GM18867 (cell line): ENCODE measurements around the gene GMIP.

Experiments used
- ATAC-seq: cut with Tn5 transposase; IDR thresholded peaks from one replicate; pipeline ENCODE4 v1.9.1; 2021; ENCODE audit warnings: mild to moderate bottlenecking, moderate library complexity; ENCODE audit not compliant: unreplicated experiment

The GMIP gene

DNA sequence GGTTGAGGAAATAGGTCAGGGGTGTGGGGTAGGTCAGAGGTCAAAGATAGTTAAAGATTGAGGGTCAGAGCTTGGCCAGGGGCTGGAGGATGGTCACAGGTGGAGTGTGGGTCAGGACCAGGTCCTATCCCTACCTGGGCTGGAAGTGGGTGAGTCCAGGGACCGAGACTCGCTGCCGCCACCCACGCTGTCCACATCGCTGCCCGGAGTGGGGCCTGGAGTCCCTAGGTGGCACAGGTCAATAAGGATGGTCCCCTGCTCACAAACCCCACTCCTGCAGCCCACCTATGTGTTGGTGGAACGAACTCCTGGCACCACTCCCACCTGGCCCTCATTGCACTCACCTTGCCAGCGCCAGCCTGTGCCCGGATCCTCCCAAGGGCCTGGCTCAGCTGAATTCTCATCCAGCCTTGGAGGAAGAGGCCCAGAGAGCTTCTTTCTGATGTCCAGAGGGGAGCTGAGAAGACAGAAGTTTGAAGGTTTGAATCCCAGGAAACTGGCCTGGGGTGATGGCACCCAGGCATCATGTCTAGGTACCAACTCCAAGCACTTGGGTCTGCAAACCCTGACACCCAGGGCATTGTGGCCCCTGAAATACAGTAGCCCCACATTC, 6.8 kb downstream of the GMIP start:
- no peak for ATAC-seq

DNA sequence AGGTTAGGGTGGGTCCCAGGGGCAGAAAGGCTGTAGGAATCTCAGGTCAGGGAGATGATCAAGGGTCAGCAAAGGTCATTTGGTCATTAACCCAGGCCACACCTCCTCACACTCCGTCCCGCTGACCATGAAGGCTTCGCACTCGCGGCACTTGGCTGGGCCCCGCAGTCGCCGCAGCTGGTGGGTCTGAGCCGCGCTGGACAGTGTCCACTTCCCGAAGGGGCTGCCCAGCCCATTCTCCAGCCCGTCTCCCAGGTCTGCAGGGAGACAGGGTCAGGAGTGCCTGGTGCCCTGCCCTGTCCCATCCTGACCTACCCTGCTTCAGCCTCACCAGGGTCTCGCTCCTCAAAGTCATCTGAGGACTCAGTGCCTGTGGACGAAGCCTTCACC, 8.1 kb downstream of the GMIP start:
- ATAC-seq, result no peak

DNA sequence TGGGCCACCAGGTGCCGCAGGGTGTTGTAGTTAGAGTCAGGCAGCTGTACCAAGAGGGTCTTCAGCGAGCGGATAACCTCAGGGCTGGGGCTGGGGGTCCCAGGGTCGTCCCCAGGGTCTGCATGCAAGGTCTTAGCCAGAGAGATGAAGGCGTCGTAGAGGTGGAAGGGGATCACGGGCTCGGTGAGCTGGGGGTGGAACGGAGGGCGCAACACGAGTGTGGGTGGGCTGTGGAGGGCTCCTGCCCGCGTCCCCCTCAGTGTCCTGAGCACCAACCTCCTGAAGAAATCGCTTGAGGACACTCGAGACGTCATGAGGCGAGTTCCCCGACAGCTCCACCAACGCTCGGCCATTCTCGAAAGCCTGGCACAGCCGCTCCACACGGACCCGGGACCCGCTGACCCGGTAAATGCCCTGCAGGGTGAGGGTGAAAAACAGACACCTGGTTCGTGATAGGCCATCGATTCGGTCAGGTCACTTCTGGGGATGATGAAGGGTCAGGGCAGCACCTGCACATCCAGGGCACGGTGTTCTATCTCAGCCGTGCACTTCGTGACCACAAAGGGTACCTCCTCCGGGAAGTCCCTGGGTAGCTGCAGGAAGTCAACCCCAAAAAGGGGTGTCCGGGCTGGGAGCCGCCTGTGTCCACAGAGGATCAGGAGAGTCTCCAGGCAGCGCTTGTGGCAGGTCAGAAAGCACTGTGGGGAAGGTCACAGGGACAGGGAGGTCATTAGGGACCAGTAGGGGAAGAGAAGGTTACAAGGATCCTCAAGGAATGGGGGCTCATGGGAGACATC, 8.7 kb downstream of the GMIP start:
- no peak for ATAC-seq

DNA sequence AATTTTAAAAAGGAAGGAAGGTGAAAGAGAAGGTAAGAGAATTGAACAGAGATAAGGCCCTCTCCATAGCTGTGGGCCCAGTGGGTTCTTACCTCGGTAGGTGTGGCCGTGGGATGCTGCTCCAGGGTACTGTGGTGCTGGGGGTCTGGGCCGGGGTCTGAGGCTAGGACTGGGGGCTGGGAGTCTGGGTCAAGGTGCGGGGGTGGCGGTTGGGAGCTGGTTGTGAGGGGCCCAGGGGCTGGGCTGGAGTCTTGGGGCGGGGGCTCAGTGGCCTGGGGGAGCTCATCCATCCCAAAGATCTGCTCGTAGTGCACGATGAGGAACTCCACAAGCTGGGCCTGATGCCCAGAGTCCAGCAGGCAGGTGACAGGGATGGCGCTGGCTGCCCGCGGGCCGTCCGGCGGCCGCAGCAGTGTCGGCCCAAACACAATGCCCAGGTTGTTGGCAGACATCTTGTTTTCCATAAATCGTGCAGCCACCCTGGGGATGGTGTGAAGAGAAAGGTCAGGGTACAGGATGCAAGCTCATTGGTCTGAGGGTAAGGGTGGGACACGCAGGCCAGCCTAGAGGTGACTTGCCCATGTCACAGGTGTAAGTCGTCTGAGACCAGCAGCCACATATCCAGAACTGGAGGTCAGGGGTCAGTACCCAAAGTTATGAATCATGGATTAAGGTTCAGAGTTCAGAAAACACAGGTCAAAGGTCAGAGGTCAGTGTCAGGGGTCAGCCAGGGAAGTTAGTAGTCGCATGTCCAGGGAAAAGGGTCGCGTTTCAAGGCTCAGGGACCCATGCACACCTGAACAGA, 9.5 kb downstream of the GMIP start:
- ATAC-seq, result no peak

DNA sequence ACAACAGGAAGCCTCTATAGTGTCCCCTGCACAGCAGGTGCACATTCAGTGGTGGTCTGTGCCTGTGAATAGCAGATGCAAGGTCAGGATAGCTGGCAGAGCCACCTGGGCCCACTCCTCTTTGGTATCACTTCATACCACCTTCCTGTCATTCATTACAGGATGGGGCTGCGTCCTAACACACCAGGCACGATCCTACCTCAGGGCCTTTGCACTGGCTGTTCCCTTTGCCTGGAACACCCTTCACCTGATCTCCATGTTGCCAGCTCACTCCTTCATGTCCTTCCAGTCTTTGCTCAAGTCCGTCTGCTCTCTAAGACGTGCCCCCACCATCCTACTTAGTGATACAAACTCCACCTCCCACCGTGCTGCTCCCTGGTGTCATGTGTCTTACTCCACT, 10.8 kb downstream of the GMIP start:
- no peak for ATAC-seq

DNA sequence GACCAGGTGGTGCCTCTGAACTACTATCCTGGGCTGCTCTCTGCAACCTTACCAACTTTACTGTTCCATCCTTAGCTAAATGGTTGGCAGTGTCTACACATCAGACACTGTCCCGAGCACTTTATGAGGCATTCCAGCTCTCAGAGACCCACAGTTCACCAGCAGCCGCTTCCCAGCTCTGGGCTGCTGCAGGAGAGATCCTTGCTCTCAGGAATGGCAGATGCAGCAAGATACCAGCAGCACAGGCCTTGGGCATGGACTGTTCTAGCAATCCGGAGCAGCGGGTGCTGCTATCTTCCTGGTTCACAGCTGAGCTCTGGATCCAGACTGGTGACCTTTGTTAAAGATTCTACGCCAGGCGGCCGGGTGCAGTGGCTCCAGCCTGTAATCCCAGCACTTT, 12.1 kb downstream of the GMIP start:
- ATAC-seq, result no peak

DNA sequence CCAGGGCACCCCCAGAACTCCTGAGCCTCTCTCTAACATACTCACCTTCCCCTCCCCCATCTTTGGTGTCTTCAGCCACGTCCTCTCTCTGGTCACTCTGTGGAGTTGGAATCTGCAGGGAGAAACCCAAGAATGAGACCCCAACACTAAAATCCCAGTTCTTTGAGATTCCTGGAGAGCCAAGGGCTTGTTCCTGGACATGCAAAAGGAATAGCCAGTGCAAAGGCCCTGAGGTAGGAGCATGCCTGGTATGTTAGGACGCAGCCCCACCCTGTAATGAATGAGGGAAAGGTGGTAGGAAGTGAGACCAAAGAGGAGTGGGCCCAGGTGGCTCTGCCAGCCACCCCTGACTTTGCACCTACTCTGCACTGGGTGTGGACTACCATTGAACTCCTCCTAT, 13.0 kb downstream of the GMIP start:
- no peak for ATAC-seq

DNA sequence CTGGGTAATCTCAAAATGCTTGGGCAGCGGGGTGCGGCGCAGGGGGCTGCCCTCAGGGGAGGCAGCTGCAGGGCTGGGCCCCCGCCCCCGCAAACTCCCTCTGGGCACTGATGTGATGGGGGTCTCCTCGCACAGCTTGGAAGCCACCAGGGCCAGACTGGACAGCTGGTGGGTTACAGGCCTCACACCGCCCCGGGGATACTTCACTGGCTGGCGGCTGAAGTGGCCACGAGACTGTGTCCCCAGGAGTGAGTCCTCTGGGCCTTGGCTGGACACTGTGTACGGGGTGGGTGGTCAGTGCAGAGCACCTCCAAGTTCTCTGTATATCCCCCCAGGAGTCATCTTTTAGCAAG, 13.4 kb downstream of the GMIP start:
- ATAC-seq, result no peak

DNA sequence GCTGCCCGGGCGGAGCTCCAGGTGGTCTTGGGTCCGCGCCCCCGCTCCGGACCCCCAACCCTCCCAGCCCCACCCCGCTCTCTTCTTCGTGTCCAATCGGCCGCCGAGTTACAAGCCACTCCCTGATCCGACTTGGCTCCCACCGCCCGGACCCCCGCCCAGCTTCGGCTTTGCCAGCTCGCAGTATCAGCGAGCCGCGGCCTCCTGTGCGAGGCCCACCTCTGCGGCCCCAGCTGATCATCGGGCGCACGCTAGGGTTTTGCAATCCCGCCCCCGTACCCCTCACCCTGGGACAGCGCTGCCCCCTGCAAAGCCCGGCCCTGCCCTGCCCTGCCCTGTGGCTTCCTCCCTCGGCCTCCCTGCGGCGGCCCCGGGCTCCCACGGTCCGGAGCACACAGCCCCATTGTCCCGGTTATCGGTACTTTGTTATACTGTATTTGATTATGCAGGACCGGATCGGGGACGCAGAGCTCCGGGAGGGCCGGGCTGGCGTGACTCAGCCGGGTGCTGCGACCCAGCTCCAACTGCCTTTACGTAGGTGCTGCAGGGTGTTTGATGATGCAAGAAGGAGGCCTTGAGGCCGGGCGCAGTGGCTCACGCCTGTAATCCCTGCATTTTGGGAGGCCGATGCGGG, 14.8 kb downstream of the GMIP start:
- peak; percentile 12 for ATAC-seq

DNA sequence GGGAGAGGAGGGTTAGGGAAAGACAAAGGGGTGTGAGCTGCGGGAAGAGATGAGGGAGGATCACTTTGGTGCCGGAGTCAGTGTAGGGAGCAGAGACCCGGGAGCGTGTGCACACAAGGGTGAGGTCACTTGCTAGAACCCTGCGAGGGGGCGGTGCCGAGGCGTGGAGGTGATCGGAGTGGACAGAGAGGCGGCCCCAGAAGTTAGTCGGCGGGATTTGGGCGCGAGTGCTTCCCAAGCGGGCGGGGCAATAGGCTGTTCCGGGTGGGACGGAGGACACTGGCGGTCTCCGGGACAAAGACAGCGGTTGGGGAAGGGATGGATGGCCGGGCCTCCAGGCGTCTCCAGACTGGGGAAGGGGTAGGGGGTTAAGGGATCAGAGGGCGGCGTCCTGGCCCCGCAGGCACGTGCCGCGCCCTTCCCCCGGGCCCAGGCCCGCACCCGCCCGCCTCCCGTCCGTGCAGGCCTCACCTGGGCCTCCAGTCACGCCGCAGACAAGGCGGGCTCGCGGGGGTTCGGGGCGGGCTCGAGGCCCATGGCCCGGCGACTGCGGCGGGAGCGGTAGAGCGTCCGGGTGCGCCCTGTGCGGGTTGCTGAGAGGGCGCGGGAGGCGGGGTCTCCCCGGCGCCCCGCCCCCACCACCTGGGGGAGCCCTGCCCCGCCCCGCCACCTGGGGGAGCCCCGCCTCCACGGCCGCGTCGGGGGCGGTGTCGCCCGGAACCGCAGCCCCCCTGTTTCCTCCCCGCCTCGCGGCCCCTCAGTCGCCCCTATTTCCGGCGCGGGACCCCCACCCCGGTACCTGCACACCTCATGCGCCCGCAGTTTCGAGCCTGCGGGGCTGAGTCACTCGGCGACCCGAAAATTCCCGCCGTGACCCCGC, 15.6 kb downstream of the GMIP start, which contains the start of gene LPAR2:
Gene LPAR2, minus strand, starts transcription at position 600 of the 880 bp plus-strand sequence. CDS start 945 bp downstream, outside the sequence.
- ATAC-seq, result peak; percentile 73

DNA sequence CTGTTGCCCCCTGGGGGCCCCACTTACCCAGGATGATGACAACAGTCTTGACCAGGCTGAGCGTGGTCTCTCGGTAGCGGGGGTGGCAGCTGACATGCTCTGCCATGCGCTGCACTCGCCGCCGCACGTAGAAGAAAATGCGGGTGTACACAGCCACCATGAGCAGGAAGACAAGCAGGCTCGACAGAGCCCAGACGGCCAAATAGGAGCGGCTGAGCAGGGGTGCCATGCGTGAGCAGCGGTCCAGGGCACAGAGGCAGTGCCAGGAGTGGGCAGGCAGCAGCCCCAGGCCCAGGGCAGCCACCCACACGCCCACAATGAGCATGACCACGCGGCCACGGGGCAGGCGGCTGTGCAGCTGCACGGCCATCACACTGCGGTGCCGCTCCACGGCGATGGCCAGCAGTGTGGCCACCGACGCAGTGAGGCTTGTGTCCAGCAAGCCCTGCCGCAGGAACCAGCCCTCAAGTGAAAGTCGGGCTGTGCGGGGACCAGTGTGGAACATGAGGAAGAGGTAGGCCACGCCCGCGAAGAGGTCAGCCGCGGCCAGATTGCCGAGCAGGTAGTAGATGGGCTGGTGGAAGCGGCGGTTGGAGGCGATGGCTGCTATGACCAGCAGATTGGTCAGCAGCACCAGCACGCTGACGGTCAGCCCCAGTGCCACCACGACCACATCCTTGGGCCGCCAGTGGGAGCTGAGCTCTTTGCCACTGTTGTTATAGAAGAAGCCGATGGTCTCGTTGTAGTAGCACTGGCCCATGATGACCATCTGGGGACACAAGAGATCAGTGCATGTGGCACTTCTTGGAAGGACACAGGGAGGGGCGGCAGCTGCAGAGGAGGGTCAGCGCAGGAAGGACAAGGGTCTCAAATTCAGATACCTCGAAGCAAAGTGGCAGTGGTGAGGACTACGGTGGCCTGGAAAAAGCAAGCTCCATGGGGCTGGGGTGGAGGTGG, 16.7 kb downstream of the GMIP start:
- no peak for ATAC-seq

DNA sequence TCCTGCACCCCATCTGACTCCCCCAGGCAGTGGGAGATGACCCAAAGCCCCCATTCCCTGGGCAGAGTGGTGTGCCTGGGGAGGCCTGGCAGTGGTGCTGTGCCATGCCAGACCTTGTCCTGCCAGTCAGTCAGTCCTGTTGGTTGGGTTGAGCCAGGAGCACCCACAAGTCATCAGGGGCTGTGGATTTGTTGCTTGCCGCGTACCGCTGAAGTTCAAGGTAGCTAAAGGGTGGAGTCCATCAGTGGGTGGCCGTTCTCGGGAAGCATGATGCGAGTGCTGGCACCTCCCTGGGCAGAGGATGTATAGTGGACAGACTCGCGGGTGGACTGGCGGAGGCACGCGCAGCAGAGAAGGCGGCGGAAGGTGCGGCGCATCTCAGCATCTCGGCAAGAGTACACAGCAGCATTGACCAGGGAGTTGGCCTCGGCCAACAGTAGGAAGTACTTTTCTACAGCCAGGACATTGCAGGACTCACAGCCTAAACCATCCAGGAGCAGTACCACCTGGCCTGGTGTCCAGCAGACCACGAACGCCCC, 19.4 kb downstream of the GMIP start:
- ATAC-seq, result no peak

DNA sequence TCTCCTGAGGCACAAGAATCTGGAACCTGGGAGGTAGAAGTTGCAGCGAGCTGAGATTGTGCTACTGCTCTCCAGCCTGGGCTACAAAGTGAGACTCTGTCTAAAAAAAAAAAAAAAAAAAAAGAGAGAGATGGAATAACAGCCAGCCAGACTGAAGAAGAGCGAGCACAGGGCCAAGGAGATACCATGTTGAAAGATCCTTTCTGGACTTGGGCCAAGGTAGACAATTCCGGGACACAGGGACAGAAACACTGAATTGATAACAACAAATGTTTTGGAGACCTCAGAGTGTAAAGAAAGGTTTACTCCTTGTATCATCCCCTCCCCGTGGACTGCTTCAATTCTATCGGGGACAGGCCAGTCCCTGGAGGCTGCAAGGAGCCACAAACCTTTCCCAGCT, 20.1 kb downstream of the GMIP start:
- ATAC-seq, result no peak

DNA sequence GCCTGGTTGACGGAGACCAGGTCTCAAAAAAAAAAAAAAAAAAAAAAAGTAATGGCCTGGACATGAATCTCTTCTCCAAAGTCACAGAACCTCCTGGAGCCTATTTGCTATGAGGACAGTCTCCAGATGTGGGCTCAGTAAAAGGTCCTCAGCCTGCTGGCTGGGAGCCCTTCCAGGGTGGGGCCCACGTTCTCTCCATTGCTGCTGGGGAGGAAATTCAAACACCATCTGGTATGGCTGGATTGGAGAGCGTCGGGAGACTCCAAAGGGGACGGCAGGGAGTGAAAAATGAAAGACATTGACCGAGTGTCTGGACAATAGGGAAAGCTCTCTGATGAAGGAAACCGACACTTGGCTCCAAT, 23.6 kb downstream of the GMIP start:
- ATAC-seq, result no peak

DNA sequence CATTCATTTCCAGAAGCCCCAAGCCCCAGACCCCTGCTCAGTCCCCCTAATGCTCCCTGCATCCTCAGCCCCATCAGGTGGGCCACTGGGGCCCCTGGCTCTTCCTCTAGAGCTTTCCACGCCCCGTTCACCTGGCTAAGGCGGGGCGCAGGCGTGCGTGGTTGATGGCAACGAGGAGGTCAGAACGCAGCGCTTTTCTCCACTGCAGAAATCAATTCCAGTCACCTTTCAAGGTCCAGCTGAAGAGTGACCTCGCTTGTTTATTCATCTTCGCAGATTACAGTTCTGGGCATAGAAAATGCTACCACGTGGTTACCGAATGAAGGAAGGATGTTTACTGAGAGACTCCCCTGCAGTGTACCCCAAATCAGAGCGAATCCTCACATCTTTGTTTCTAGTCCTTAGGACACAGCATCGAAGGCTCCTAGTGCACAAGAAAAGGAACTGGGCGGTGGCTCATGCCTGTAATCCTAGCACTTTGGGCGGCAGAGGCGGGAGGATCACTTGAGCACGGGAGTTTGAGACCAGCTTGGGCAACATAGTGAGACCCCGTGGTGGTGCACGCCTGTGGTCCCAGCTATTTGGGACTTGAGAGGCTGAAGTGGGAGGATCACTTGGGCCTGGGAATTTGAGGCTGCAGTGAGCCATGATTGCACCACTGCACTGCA, 24.1 kb downstream of the GMIP start:
- ATAC-seq, result no peak

DNA sequence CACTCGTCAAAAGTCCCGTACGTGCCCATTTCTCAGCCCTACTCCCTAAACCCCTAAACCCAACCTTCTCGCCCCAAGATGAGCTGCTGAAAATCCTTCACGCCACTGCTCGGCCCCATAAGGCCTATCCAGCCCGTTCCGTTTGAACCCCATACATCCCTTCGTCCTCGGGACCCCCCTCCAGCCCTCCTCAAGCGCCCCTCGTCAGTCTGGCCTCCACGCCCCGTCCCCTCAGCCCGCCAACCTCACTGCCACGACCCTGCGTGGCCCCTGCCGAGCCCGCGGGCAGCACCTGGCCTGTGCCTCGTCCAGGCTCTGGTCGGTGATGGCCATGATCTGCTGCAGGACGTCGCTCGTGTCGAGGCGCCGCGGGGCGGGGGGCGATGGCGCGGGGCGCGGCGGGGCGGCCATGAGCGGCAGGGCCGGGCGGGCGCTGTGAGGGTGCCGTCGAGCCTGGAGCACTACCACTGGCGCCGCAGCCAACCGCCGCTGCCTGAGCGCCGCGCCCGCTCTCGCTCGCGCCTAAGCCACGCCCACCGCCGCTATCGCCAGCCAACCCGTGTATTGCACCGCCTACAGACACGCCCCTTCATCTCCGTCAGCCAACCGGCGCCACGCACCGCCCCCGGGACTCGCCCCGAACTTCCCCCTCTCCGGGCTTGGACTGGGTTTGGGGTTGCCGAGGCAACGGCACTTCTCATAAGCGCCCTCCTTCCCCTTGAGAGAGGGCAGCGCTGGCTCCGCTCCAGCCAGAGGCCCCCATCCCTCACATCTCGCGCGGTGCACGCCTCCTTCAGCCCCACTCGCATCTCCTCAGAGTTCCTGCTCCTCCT, 25.0 kb downstream of the GMIP start, which contains the start of gene PBX4:
Gene PBX4, minus strand, starts transcription at position 469 of the 833 bp plus-strand sequence. Its CDS starts 58 bp downstream, at position 411.
- ATAC-seq, result peak; percentile 89

DNA sequence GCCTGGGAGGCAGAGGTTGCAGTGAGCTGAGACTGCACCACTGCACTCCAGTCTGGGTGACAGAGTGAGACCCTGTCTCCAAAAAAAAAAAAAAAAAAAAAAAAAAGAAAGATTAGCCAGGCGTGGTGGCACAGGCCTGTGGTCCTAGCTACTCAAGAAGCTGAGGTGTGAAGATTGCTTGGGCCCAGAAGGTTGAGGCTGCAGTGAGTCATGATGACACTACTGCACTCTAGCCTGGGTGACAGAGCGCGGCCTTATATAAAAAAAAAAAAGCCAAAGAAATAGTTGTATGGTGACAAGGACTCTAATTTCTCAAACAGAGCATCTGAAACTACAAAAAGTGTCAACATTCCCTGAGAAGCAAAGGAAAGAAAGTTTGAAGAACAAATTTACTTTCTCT, 28.4 kb downstream of the GMIP start:
- ATAC-seq, result peak; percentile 23

DNA sequence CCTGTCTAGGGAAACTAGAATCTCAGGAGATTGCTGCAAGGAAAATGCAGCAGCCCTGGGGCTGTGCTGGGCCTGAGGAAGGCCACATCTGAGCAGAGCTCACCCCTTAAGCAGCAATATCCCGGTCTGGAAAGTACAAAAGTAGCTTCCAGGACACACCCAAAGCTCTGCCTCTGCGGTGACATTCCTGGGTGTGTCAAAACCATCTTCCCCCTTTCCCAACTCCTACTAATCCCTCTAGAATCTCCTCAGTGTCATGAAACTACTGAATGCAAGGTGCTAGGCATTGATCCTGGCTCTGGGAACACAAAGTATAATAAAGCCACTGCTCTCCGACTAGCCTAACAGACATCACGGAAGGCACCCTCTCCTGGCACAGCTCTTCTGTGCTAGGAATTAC, 30.0 kb downstream of the GMIP start:
- ATAC-seq, result no peak
